ENCODE data around the gene PPP1R10. TPM values are rescaled to one million over a fixed set of nuclear protein-coding genes. Genes with fewer than 3 reads are reported as not detected.
A peak's percentile ranks its signal among the peaks of the same experiment; 100 is the strongest.

PPP1R10 gene
- polyA plus RNA-seq, 2 of the 4 experiments (the other 2 are of a cell fraction), result 26.4 to 37.6 TPM

- ATAC-seq (no peak), DNase-seq (ENCODE audit: low read depth in 1 of 2, low spot score in 1 of 2) (no peak), FAIRE-seq (no peak)
- H3K4me3 ChIP-seq, result no peak overlapping the region
- ChIA-PET CTCF (interaction anchor here (0.9 to 3.8 kb wide), 5 partner anchors 10 to 117 kb away, joined by 3 to 24 read pairs (median 3); no protein-coding TSS in a partner anchor), POLR2A (interaction anchor here (1.3 to 2.1 kb wide), 3 partner anchors 9 to 15 kb away, joined by 3 to 10 read pairs (median 9); no protein-coding TSS in a partner anchor)
- H3K4me1 ChIP-seq, result no peaks in the 10 kb centered on the region
- WGBS (ENCODE audit: missing lambda C conversion rate), result 93% methylated on average over 13 of the region's 13 CpGs
- TF ChIP-seq ESRRA (IDR thresholded peaks at IDR 0.05; ENCODE audit: borderline replicate concordance, low read length) (no peak), HOXB5 (CRISPR knock-in tag; IDR thresholded peaks at IDR 0.05) (no peak), ZC3H11A (IDR thresholded peaks at IDR 0.05) (no peak), MAFK (IDR thresholded peaks at IDR 0.05; ENCODE audit: partially characterized antibody) (no peak), CTCF (IDR thresholded peaks at IDR 0.05) (no peak), USF2 (IDR thresholded peaks at IDR 0.05) (no peak)
- no peak overlapping the region for H3K4me2 ChIP-seq
- H3K9me3 ChIP-seq, result no peaks in the 10 kb centered on the region
- no peak overlapping the region for H3K27ac ChIP-seq
Measured at GRCh38 chr6:30599625-30600324, 17.3 kb downstream of the PPP1R10 start.

- CTCF ChIA-PET, result interaction anchor here (0.8 to 3.8 kb wide), 7 partner anchors 12 to 117 kb away, joined by 3 to 24 read pairs (median 4); no protein-coding TSS in a partner anchor
- ATAC-seq (no peak), FAIRE-seq (no peak), DNase-seq (ENCODE audit: low read depth in 1 of 2, low spot score in 1 of 2) (no peak)
- H3K4me3 ChIP-seq, result no peak overlapping the region
- H3K4me1 ChIP-seq, result no peaks in the 10 kb centered on the region
- H3K9me3 ChIP-seq, result no peaks in the 10 kb centered on the region
- TF ChIP-seq MAZ (IDR thresholded peaks at IDR 0.05; ENCODE audit: borderline replicate concordance, low read depth, low read length) (no peak), CHD4 (IDR thresholded peaks at IDR 0.05; ENCODE audit: borderline replicate concordance) (no peak), RFX5 (IDR thresholded peaks at IDR 0.05) (no peak), FOSL2 (IDR thresholded peaks at IDR 0.05) (no peak), FOSL2 (CRISPR knock-in tag; IDR thresholded peaks at IDR 0.05) (no peak), EHMT2 (IDR thresholded peaks at IDR 0.05; ENCODE audit: low read depth) (no peak), JUN (IDR thresholded peaks at IDR 0.05) (no peak; a peak in 1 of 5 replicates), GATA3 (IDR thresholded peaks at IDR 0.05; ENCODE audit: borderline replicate concordance) (no peak), EP300 (IDR thresholded peaks at IDR 0.05) (no peak), ZC3H11A (IDR thresholded peaks at IDR 0.05) (no peak), NR3C1 (IDR thresholded peaks at IDR 0.05) (no peak), POLR2A (IDR thresholded peaks at IDR 0.05; ENCODE audit: low read length) (no peak), RAD21 (conservative IDR thresholded peaks at IDR 0.05 in 1 of 2, IDR thresholded peaks at IDR 0.05 in 1 of 2) (no peak), ZNF302 (CRISPR knock-in tag; IDR thresholded peaks at IDR 0.05) (no peak), RARB (CRISPR knock-in tag; IDR thresholded peaks at IDR 0.05) (no peak), RNF2 (IDR thresholded peaks at IDR 0.05; ENCODE audit: borderline replicate concordance, low read depth) (no peak)
- TF ChIP-seq, protein P1, sequence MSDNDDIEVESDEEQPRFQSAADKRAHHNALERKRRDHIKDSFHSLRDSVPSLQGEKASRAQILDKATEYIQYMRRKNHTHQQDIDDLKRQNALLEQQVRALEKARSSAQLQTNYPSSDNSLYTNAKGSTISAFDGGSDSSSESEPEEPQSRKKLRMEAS (IDR thresholded peaks at IDR 0.05), result no peak
- H3K27ac ChIP-seq, result peak overlapping the region in 1 of 2 experiments; percentile 4; a peak in 1 of 6 replicates
- POLR2A ChIA-PET, result interaction anchor here (0.9 to 2.1 kb wide), 2 partner anchors 16 kb away, joined by 3 to 10 read pairs; no protein-coding TSS in a partner anchor
- H3K4me2 ChIP-seq, result no peak overlapping the region
- 88% methylated on average over 12 of the region's 12 CpGs for WGBS (ENCODE audit: missing lambda C conversion rate)
Measured at GRCh38 chr6:30598912-30599624, 18.0 kb downstream of the PPP1R10 start.

Measured in A549 (cell line).